GM12872 (cell line): Measurements from ENCODE around the gene GSS.

Experiments
- TF ChIP-seq, protein P1 (sequence below): IDR thresholded peaks from 3 replicates; pipeline ENCODE4 v1.5.1; 2011; ENCODE audit warnings: low read depth, mild to moderate bottlenecking, low read length, moderate library complexity; ENCODE audit not compliant: insufficient read depth

GSS gene

DNA sequence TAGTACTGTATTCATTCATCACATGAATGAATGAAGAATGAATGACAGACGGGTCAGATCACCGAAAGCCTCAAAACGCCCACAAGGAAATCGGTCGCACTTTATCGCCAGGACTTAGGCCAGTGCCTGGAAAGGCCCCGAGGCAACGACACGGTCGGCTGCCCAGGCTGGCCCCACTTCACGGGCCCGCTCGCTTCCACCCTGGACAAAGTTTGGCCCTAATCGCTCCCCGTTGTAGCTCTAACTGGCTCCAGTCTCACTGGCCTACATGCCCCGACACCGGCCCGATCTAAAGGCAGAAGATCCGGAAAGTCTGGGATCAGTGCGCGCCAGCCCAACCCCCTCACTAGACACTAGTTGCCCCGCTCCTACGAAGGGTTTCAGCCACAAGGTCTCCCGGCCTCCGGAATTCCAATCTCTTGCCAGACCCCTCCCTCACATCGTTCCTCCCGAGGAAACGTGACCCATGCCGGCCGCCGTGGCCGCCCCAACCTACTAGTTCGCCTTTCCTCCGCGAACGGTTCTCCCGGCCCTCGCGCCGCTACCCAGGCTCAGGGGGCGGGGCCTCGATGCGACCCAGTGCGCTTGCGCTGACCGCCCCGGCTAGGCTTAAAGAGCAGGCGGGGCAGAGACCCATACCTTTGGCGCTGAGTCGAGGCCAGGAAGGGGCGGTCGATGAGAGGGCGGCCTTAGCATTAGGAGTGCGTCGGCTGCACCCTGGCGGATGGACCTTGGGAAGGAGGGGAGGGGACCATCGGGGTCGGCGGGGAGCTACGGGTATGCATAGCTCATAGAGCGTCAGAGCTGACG lies at the start of gene GSS, which contains the start of gene MYH7B:
TSS of gene GSS (minus strand) at position 576 of the 810 bp plus-strand sequence. CDS start 3,954 bp downstream, outside the sequence.
TSS of gene MYH7B (plus strand) at position 638 of the 810 bp plus-strand sequence. CDS start 22,138 bp downstream, outside the sequence.
- TF ChIP-seq, protein P1, sequence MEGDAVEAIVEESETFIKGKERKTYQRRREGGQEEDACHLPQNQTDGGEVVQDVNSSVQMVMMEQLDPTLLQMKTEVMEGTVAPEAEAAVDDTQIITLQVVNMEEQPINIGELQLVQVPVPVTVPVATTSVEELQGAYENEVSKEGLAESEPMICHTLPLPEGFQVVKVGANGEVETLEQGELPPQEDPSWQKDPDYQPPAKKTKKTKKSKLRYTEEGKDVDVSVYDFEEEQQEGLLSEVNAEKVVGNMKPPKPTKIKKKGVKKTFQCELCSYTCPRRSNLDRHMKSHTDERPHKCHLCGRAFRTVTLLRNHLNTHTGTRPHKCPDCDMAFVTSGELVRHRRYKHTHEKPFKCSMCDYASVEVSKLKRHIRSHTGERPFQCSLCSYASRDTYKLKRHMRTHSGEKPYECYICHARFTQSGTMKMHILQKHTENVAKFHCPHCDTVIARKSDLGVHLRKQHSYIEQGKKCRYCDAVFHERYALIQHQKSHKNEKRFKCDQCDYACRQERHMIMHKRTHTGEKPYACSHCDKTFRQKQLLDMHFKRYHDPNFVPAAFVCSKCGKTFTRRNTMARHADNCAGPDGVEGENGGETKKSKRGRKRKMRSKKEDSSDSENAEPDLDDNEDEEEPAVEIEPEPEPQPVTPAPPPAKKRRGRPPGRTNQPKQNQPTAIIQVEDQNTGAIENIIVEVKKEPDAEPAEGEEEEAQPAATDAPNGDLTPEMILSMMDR, result peak; percentile 44; the same call in 2 of the 3 replicates

DNA sequence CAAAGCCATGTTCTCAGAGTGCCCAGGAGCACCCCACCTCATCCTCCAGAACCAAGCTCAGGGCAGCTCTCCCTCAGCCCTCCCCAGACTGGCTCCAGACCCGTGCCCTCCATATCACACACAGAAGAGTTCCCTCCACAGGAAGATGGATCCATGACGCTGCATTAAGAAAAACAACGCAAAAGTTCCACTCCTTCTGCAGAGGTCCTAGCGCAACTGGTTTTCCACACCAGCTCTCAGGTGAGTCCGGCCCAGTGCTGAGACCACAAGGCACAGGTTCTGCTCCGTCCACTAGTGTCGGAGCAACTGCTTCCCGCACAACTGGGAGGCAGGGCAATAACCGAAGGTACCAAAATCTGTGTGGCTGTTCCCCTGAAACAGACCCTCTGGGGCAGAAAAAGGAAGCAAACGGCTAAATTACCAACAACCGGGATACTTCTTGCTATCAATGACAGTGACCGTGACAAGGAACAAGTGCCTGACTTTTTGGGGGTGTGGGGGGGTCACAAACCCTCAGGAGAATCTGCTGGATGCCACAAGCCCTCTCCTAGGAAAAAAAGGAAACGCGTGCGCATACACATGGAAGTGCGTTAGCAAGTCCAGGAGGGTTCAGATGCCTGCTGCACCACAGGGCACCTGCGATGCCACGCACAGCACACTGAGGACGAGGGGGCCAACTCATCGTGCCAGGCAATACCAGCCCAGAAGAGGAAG lies 49.3 kb upstream of the GSS start:
- TF ChIP-seq, protein P1, result no peak

DNA sequence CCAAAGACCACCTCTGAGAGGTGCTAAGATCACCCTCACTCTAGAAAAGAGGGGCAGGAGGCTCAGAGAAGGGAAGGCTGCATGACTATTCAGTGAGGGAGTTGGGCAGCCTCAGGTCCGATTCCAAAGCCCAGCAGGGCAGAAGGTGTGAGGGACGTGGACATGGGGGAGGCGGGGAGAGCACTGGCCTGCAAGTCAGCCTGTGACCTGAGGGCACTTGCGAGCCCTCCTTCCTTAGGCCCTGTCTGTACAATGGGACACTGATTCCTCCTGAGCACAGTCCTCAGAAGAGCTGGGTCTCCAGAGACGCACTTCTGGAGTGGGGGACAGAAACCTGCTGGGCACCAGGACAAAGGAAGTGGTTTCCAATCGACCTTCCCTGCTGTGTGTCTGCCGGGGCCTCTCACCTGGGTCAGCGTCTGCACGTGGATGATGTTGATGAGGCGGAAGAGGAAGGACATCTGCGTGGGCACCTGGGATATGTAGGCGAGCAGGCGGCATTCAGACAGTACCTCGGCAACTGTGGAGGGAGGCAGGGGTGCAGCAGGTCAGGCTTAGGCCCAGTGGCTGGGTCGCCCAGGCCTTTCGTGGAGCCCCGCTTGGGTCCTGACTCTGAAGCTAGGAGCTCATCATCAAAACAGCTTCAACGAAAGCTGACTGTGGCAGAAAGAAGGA lies 48.6 kb upstream of the GSS start:
- TF ChIP-seq, protein P1, result no peak

DNA sequence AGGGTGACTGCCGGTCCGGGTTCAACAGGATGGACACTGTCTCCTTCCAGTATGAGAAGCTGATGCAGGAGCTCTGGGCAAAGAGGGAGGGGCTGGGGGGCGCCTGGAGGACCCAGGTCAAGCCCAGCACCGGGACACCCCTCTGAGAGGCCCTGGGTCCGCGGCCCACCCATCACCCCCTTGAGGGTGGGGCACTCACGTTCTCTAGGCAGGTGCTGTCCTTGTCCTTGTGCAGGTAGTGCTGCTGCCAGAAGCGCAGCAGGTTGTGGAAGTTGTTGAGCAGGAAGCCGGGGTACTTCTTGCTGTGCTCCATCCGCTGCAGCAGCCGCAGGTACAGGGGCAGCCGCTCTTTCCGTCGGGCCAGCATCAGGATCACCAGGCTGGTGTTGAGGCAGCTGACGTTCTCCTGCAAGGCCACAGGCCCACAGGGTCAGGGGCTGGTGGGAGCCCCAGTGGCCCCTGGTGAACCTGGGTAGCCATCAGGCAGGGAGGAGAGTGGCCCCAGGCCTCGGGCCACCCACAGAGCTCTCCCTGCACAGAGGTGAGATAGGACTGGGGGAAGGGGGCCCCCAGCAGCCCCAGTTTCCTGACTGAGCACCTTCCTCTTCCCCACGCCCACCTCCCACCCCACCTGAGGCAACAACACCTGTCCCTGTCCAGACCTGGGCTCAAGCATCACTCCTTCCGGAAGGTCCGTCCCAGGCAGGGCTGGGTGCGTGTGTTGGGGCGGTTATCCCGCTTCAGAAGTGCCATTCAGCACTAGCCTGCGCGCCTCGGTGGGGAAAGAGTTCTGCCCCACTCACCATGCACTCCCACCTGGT lies 47.8 kb upstream of the GSS start:
- TF ChIP-seq, protein P1, result no peak

DNA sequence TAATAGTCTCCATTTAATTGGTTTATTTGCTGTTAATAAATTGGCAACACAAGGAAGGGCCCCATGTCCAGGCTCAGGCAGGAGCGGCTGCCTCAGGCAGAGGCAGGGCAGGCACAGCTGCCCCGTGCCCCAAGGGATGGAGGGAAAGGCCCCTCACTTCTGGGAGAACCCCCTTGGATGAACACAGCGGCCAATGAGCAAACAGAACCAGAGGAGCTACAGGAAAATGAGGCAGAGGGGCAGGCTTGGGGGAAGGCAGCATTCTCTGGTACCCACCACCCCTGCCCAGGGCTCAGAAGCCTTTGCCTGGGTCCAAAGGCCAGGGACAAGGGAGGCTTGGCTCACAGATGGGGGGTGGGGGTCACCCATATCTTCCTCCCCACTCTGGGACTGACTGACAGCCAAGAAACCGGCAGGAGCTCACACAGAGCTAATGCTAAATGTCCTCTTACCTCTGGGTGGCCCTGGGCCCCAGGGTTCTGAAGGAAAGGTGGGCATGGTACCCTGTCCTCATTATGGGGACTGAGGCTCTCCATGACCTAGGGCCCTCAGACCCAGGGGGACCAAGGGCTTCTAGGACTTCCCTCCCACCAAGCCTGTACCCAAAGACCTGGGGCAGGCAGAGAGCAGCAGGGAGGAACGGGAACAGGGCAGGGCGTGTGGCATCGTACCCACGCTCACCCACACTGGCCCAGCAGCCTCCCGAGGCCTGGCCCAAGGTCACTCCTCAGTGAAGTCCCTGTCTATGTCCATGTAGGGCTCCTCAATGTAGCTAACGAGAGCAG lies 47.0 kb upstream of the GSS start:
- TF ChIP-seq, protein P1, result no peak

DNA sequence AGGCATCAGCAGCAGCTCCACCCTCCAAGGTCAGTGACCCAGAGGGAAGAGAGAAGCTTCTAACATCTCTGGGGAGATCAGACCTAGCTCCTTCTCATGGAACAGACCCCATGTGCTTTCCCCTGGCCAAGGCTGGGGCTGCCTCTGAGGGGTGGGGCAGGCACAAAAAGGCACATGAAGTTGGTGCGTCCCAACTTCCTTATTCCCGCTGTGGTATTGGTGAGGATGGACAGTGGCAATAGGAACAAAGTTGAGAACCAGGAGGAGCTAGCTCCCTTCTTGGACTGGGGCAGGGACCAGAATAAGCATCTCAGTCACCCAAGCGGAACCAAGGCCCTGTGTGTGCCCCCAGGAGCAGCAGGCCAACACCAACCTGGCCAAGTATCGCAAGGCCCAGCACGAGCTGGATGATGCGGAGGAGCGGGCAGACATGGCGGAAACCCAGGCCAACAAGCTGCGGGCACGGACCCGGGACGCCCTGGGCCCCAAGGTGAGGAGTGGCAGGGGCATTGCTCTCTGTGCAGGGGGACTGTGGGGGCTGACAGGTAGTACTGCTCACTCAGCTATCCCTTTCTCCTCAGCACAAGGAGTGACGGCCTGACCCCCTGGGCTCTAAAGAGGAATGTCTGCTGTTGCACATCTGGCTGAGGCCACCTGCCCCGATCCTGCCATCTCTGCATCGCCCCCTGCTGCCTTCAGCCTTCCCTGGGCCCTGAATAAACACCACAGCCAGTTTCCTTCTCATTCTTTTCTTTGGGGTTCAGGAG lies 46.2 kb upstream of the GSS start:
- TF ChIP-seq, protein P1, result peak; percentile 24; the same call in 1 of the 3 replicates
